HG02870 (cell line): ENCODE results near the gene ADGRD1.
"Not testable (repeated sequence)": the region's sequence is repeated elsewhere in the genome, so short reads cannot be mapped to it uniquely, and the experiment has no call there.

Experiments
- ATAC-seq: cut with Tn5 transposase; IDR thresholded peaks from one replicate; pipeline ENCODE4 v1.9.1; 2021; ENCODE audit warnings: mild to moderate bottlenecking, moderate library complexity; ENCODE audit not compliant: unreplicated experiment

ADGRD1 gene

DNA sequence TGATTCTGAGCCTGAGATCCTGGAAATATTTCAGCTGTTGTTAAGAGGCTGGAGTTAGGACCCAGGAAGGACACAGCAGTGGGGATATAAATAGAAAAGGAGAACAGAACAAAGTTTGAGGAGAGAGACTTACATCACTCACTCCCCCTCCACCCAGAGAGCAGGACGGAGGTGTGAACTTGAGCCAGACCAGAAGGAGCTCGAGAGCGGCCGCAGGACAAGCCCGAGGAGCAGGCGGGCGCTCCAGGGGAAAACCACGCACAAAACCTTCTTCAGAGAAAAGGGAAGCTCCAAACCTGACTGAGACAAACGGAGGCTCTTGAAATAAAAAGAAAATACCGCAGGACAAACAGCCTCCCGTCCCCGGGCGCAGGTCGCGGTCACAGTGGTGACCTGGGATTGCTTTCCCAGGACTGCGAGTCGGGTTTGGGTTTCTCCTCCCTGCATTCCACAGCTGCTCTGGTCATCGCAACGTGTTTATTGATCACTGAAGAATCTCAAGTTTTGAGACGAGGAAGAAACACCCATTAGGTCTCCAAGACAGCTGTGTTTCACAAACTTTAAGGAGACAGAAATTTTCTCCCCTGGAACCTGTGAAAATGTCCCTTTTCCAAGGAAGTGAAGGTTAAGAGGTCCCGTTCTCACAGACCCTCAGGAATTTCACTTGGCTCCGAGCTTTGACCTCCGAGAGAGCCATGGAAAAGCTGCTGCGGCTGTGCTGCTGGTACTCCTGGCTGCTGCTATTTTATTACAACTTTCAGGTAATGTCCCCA is at the start of gene ADGRD1:
ADGRD1 (plus strand) TSS at position 137 of the 773 bp plus-strand sequence; CDS start at position 696, 559 bp downstream.
- no peak for ATAC-seq

- ATAC-seq: no peak
These were observed 49.6 kb upstream of the ADGRD1 start for GRCh38 chr12:130904064-130904463.

GRCh38 chr12:130904936-130905455 is 48.7 kb upstream of the ADGRD1 start:
- not testable (repeated sequence) for ATAC-seq

DNA sequence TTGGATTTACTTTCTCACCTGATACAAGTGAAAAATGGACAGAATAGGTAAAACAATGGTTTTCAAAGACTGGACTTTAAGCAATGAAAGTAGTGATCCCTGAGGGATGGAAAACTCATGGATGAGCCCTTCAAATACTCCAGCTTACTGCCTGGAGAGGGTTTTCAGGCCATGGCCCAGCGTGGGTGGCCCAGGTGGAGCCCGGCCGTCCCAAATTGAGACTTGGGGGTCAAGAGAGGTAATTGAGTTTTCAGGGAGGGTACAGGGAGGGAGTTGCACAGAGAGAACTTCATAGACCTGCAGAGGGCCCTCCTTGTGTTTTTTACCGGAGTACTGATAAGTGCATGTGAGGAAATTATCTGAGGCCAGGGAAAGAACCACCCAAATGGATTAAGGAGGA is 44.6 kb upstream of the ADGRD1 start:
- no peak for ATAC-seq

GRCh38 chr12:130911193-130911592 is 42.5 kb upstream of the ADGRD1 start:
- ATAC-seq: no peak

DNA sequence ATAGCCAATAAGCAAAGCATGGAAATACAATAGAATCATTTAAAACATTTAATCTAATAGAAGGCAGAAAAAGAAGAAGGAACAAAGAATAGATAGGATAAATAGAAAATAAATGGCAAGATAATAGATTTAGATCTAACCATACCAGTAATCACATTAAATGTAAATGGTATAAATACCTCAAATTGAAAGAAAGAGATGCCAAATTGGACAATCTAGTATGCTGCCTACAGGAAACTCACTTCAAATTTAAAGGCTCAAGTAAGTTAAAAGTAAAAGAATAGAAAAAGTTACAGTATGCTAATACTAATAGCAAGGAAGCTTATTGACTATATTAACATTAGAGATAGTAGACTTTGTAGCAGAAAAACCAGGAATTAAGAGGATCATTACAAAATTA is 41.8 kb upstream of the ADGRD1 start:
- ATAC-seq: no peak

GRCh38 chr12:130916241-130916911 is 37.3 kb upstream of the ADGRD1 start:
- ATAC-seq: no peak

DNA sequence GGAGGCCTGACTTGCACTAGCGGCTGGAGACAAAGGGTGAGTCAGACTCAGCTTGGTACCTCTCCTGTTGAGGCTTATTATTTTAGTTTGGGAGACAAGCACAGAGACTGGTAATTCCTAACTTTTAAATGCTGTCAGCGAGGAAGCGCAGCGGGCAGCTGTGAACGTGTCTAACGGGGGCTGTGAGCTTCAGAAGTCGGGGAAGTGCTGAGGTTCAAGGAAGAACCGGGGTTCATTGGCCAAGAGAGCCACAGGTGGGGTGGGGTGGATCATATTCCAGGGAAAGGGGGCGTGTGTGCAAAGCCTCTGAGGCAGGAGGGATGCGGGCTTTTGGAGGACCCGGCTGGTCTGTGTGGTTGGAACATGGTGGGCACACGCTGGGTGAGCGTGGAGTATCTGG is 36.1 kb upstream of the ADGRD1 start:
- no peak for ATAC-seq

GRCh38 chr12:130919086-130919485 is 34.6 kb upstream of the ADGRD1 start:
- no peak for ATAC-seq

- ATAC-seq: no peak
These were observed 33.5 kb upstream of the ADGRD1 start for GRCh38 chr12:130920119-130920703.

- ATAC-seq: no peak
These were observed 32.9 kb upstream of the ADGRD1 start for GRCh38 chr12:130920723-130921381.

DNA sequence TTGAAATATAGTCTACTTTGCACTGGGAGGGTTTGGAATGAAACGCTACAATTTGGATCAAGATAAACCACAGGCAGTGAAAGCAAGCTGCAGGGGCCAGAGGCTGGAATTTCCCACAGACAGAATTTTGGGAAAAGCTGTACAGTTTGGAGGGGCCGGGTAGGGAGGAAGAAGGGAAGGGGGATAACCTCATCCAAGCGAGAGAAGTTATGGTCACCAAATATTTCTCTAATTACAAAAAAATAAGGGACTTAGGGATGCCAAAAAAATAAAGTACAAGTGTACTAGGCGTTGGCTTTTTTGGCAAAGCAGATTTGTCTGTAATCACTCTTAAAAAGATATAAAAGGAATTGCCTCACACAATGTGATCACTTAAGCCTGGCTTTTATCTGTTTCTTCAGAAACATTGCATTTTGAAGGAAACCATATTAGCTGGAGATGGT is 31.2 kb upstream of the ADGRD1 start:
- no peak for ATAC-seq

DNA sequence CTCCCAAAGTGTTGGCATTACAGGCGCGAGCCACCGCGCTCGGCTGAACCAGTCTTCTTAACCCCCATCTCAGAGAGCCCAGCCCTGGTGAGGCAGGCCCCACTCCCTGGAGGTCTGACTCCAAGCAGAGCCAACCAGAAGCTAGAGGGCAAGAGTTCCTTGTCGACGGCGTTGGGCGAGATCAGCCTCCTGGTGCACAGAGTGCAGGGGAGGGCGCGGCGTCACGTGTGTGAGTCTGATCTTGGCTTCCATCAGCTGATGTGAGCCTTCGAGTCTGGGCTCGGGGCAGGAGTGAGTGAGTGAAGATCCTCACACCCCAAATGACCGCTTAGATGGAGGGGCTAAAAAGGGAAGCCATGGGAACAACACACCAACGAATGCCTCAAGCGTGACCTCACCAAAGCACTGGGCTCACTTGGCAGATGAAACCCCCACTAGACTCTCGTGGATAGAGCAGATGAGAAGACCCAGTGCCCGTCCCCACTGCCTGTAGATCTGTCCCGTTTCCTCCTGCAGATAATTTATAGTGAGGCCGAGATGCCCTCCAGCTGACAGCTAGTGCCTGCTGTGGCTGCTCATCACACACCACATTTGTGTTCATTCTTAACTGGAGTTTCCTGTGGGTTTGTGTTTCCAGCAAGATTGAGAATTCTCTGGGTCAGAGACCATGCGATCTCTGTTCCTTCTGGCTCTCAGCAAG is 28.6 kb upstream of the ADGRD1 start:
- no peak for ATAC-seq

DNA sequence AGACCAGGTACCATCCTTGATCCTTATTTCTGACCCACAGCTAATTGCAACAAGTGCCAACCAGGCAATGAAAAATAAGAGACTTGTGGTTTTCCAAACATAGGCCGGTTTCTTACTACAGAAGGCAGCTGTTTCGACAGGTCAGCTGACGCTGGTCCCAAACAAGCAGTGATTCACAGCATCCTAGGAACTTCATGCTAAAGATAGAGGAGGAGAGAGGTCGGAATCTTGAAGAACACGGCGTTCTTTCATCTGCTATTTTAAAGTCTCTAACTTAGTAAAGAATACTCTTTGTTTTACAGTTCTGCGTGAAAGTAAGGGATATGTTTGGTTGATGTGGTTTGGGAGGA is 28.1 kb upstream of the ADGRD1 start:
- ATAC-seq: no peak

DNA sequence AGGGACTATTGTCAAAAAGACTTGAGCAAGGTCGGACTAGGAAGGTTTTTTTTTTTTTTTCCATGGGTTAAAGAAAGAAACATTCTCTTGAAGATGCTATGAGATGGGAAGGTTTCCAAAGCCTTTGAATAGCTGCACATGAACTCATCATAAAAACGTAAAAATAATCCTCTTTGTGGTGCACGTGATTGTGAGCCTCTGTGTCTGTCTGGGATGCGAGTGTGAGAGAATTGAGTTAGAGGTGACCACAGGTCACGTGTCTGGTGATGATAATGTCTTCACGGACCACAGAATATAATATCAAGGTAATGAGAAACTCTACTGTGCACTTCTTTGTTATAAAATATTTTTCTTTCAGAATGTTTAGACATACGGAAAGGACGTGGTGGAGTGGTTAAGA is 24.3 kb upstream of the ADGRD1 start:
- ATAC-seq: no peak

DNA sequence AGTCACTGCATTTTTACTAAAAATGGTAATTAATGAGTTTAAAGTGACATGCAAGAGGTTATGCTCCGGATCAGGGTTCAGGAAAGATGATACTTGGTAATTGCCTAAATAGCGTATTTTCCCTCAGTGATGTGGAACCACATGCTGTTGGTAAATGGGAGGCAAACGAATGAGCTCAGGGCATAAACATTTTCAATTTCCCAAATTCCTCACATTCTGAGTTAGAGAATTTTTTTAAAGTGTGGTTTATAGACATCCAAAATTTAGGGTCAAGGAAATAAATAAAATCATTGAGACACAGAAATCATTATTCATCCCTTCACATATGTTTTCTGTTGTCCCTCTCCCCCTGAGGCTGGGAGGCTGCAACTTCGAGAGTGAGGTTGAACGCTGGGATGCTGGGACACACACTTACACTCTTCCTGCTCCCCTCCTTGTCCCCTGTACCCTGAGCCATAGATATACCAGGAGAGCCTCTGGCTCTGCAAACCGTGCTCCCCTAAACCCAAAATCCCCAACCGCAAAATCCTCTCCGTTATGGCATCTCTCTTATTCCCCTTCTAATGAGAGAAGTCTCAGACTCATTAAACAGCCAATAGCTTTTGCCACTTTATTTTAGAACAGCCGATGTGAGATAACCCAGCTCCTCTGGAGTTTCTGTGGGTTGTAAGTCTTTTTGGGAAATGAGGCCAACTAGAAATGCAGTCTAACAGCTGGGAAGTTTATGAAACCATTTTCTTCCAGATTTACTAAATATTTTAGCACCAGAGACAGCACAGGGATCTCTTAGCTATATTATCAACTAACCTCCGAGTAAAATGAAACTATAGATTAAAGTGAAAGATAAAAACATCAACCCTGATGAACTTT is 21.4 kb upstream of the ADGRD1 start:
- ATAC-seq: no peak

DNA sequence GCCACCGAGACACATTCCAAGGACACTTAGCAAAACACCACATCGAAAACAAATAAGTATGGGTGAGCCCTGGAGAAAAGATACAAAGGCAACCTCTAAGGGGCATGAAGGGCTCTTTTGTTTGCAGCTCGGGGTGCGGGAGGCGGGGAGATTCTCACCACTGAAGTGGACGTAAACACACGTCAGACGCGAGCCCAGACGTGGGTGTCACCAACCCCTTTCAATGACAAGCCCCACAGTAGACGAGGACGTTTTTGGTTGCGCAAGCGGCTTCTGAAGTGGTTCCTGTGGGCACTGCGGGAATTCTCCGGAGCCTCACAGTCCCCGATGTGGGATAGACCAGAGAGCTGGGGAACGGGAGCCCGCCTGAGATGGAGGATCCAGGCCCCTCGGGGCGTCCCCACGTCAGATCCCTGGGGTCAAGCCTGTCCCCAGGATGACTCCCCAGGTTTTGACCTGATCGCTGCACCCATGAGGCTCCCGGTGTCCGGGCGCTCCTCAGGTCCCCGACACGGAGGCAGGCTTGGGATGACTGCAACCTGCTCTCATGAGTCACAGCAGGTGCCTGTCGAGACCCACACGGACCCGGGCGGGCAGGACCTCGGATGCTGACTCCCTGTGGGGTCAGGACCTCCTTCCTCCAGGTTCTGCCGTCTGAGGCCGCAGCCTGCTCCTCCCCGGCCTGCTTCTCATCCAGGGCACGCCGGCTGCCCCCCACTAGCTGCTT is 20.3 kb upstream of the ADGRD1 start:
- ATAC-seq: no peak

DNA sequence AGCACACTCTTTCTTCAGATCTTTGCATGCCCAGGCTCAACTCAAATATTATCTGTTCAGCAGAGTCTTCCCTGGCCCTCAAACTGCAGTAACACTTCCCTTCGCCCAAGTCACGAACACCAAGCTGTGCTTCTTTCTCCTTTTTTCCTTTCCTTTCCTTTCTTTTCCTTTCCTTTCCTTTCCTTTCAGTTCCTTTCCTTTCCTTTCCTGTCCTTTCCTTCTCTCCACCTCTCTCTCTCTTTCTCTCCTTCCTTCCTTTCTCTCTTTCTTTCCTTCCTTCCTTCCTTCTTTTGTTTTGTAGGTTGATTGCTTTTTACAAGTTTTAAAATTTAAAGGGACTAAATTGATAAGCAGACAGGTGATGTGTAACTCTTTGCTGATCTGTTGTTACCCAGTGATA is 19.0 kb upstream of the ADGRD1 start:
- no peak for ATAC-seq

GRCh38 chr12:130936561-130936960 is 17.1 kb upstream of the ADGRD1 start:
- no peak for ATAC-seq
